Epidermal melanocyte (primary cell): ENCODE data around the gene SELENOS.
"Not testable (repeated sequence)": the region's sequence is repeated elsewhere in the genome, so short reads cannot be mapped to it uniquely, and the experiment has no call there.

Source experiments
- DNase-seq: peaks from one replicate; pipeline ENCODE4 v3.0.0; 2011; ENCODE audit warnings: low spot score; ENCODE audit not compliant: insufficient read length

SELENOS gene

GRCh38 chr15:101310161-101310480 is 32.8 kb upstream of the SELENOS start:
- no peak for DNase-seq

- DNase-seq, result no peak
These were observed 32.3 kb upstream of the SELENOS start for GRCh38 chr15:101309436-101310160.

- DNase-seq, result no peak
These were observed 31.5 kb upstream of the SELENOS start for GRCh38 chr15:101308604-101309435.

GRCh38 chr15:101307897-101308603 is 30.8 kb upstream of the SELENOS start:
- no peak for DNase-seq

- DNase-seq, result no peak
These were observed 30.0 kb upstream of the SELENOS start for GRCh38 chr15:101307048-101307896.

- DNase-seq, result no peak
These were observed 29.2 kb upstream of the SELENOS start for GRCh38 chr15:101306341-101307047.

- no peak for DNase-seq
These were observed 28.6 kb upstream of the SELENOS start for GRCh38 chr15:101305820-101306255.

- DNase-seq, result no peak
These were observed 26.1 kb upstream of the SELENOS start for GRCh38 chr15:101303408-101303807.

- no peak for DNase-seq
These were observed 19.4 kb upstream of the SELENOS start for GRCh38 chr15:101296418-101297405.

GRCh38 chr15:101295607-101296161 is 18.4 kb upstream of the SELENOS start:
- DNase-seq, result no peak

GRCh38 chr15:101294731-101295606 is 17.7 kb upstream of the SELENOS start, which contains the start of gene SNRPA1:
Gene SNRPA1 (minus strand): TSS chr15:101295248. CDS start chr15:101295178, 70 bp downstream.
- DNase-seq, result peak; percentile 85

- no peak for DNase-seq
These were observed 15.8 kb upstream of the SELENOS start for GRCh38 chr15:101293122-101293521.

GRCh38 chr15:101288905-101289513 is 11.7 kb upstream of the SELENOS start:
- DNase-seq, result peak; percentile 41

GRCh38 chr15:101287342-101287741 is 10.1 kb upstream of the SELENOS start:
- not testable (repeated sequence) for DNase-seq

- DNase-seq, result no peak
These were observed 9.3 kb upstream of the SELENOS start for GRCh38 chr15:101286471-101287114.

- DNase-seq, result no peak
These were observed 6.6 kb upstream of the SELENOS start for GRCh38 chr15:101283931-101284330.

GRCh38 chr15:101280007-101280406 is 2.7 kb upstream of the SELENOS start:
- no peak for DNase-seq
